CD14-positive monocyte (primary cell): Measurements from ENCODE around the gene VARS1. TPM values are rescaled to one million over a fixed set of nuclear protein-coding genes. Genes with fewer than 3 reads are reported as not detected.

Experiments
- DNase-seq, 3 donors: peaks; one replicate each; pipeline ENCODE4 v3.0.0-alpha.2; 2011 to 2022
- H2AFZ ChIP-seq: 2 replicates; pipeline ENCODE4 v1.6.0; 2012; ENCODE audit warnings: mild to moderate bottlenecking, low read depth, low read length, inconsistent platforms; ENCODE audit not compliant: insufficient read depth, poor library complexity, severe bottlenecking
- H3K27ac ChIP-seq, 2 donors: 1 replicate in 1 of 2; 2 replicates in 1 of 2; pipeline ENCODE4 v1.5.1; 2012 to 2013; ENCODE audit warnings: low read length in 2 of 2, control low read depth in 1 of 2, inconsistent platforms in 1 of 2, low read depth in 1 of 2, mild to moderate bottlenecking in 1 of 2
- H3K27me3 ChIP-seq, 2 donors: one replicate each; pipeline versions ENCODE4 v1.6.0 to v1.6.1; 2011 to 2013; ENCODE audit warnings: low read length in 2 of 2; ENCODE audit not compliant: control insufficient read depth in 2 of 2, insufficient read depth in 2 of 2
- H3K36me3 ChIP-seq, 2 donors: replicated peaks in 1 of 2; 1 replicate in 1 of 2; 2 replicates in 1 of 2; pipeline versions ENCODE4 v1.5.1 to v1.6.1; 2012 to 2013; ENCODE audit warnings: low read length in 2 of 2, control low read depth in 1 of 2, inconsistent platforms in 1 of 2, mild to moderate bottlenecking in 1 of 2; ENCODE audit not compliant: insufficient read depth in 2 of 2, control insufficient read depth in 1 of 2
- H3K4me1 ChIP-seq, 2 donors: 1 replicate in 1 of 2; 2 replicates in 1 of 2; pipeline versions ENCODE4 v1.5.1 to v1.6.1; 2012 to 2013; ENCODE audit warnings: low read length in 2 of 2, control low read depth in 1 of 2, inconsistent platforms in 1 of 2, mild to moderate bottlenecking in 1 of 2, moderate library complexity in 1 of 2; ENCODE audit not compliant: insufficient read depth in 2 of 2, control insufficient read depth in 1 of 2
- H3K4me2 ChIP-seq: replicated peaks from 2 replicates; pipeline ENCODE3; 2012; ENCODE audit warnings: low read length, moderate library complexity, mild to moderate bottlenecking; ENCODE audit not compliant: poor library complexity, severe bottlenecking; ENCODE audit errors: extremely low read depth
- H3K4me3 ChIP-seq, 3 experiments: fragments of 200-600 bp in 1 of 3; sonication (generic) in 1 of 3; replicated peaks in 1 of 3; 1 replicate in 2 of 3; 2 replicates in 1 of 3; pipeline ENCODE4 v1.5.1; 2011 to 2013; ENCODE audit warnings: low read length in 3 of 3, mild to moderate bottlenecking in 3 of 3, control low read depth in 2 of 3, low read depth in 2 of 3, inconsistent platforms in 1 of 3, moderate library complexity in 1 of 3
- H3K79me2 ChIP-seq: 2 replicates; pipeline ENCODE4 v1.6.0; 2012; ENCODE audit warnings: mild to moderate bottlenecking, control low read depth, inconsistent platforms, low read length, moderate library complexity; ENCODE audit not compliant: insufficient read depth
- H3K9ac ChIP-seq: 2 replicates; pipeline ENCODE4 v1.6.0; 2017; ENCODE audit warnings: low read length, mild to moderate bottlenecking; ENCODE audit not compliant: insufficient read depth, poor library complexity, severe bottlenecking
- H3K9me3 ChIP-seq, 2 donors: replicated peaks in 1 of 2; 1 replicate in 1 of 2; 2 replicates in 1 of 2; pipeline versions ENCODE4 v1.5.1 to v1.6.1; 2012 to 2013; ENCODE audit warnings: low read length in 2 of 2, control low read depth in 1 of 2; ENCODE audit not compliant: control insufficient read depth in 1 of 2, insufficient read depth in 1 of 2
- H4K20me1 ChIP-seq: 2 replicates; pipeline ENCODE4 v1.6.0; 2012; ENCODE audit warnings: mild to moderate bottlenecking, low read length, control low read depth, moderate library complexity; ENCODE audit not compliant: insufficient read depth
- H3K27ac Mint-ChIP-seq, 7 donors: one replicate each; pipeline ENCODE4 v1.8.0; 2020; ENCODE audit warnings: mild to moderate bottlenecking in 7 of 7, mixed read lengths in 7 of 7, moderate library complexity in 6 of 7, inconsistent platforms in 2 of 7
- H3K27me3 Mint-ChIP-seq, 3 donors: one replicate each; pipeline ENCODE4 v1.8.0; 2021 to 2022; ENCODE audit warnings: low read depth in 3 of 3, mild to moderate bottlenecking in 3 of 3, mixed read lengths in 3 of 3, moderate library complexity in 3 of 3, inconsistent platforms in 1 of 3
- H3K36me3 Mint-ChIP-seq, 2 donors: one replicate each; pipeline ENCODE4 v1.8.0; 2020; ENCODE audit warnings: mixed read lengths in 2 of 2, inconsistent platforms in 1 of 2, mild to moderate bottlenecking in 1 of 2
- H3K4me1 Mint-ChIP-seq: one replicate; pipeline ENCODE4 v1.8.0; 2020; ENCODE audit warnings: mild to moderate bottlenecking, mixed read lengths
- H3K4me3 Mint-ChIP-seq, 2 donors: one replicate each; pipeline ENCODE4 v1.8.0; 2020; ENCODE audit warnings: mild to moderate bottlenecking in 2 of 2, mixed read lengths in 2 of 2, moderate library complexity in 1 of 2
- H3K9me3 Mint-ChIP-seq, 7 donors: one replicate each; pipeline ENCODE4 v1.8.0; 2020 to 2022; ENCODE audit warnings: mixed read lengths in 7 of 7, mild to moderate bottlenecking in 6 of 7, moderate library complexity in 6 of 7, inconsistent platforms in 2 of 7
- CTCF ChIP-seq: fragments of 200-600 bp; IDR thresholded peaks from one replicate; pipeline ENCODE4 v1.8.0; 2022; ENCODE audit warnings: antibody characterized with exemption, mild to moderate bottlenecking
- WGBS: methylation state at CpG from one replicate; pipeline ENCODE4 v1.1.5; 2013; ENCODE audit warnings: missing lambda C conversion rate; ENCODE audit not compliant: insufficient coverage; 5-methylcytosine and 5-hydroxymethylcytosine counted together
- intact Hi-C, 2 donors: fragments of 100-400 bp; cut with micrococcal nuclease; formaldehyde crosslinking; loops; one replicate each; pipeline versions ENCODE4 v1.15.0 to v1.15.1; 2023
- polyA plus RNA-seq, 3 donors: library from polyadenylated mRNA; depleted of rRNA in 1 of 3; unstranded in 2 of 3; stranded (reverse) in 1 of 3; fragments of 300-500 nt in 2 of 3; fragments of >200 nt in 1 of 3; fragmentation: Illumina TruSeq in 2 of 3; gene quantifications; 1 replicate in 2 of 3; 2 replicates in 1 of 3; pipeline ENCODE4 v1.2.3, GENCODE V29; 2012 to 2021

The VARS1 gene
- polyA plus RNA-seq, 3 donors, result 22.2 to 28.9 (median 27.3) TPM

GRCh38 chr6:31769684-31770371, 25.7 kb downstream of the VARS1 start:
- no peaks in the 10 kb centered on the region for H4K20me1 ChIP-seq
- Mint-ChIP-seq H3K4me1 (peaks cover 29% of the 10 kb centered on the region), H3K4me3 (no peak overlapping the region), H3K9me3 (peaks cover 0 to 1% (median 0%) of the 10 kb centered on the region in 7 donors), H3K36me3 (peaks cover 0 to 3% of the 10 kb centered on the region in 2 donors), H3K27me3 (peaks cover 0 to 11% (median 3%) of the 10 kb centered on the region in 3 donors), H3K27ac (peak overlapping the region; percentile 91 to 96 (median 94))
- H3K4me1 ChIP-seq, result peaks cover 29 to 30% of the 10 kb centered on the region in 2 donors
- H2AFZ ChIP-seq, result no peak overlapping the region
- H3K27me3 ChIP-seq, result no peaks in the 10 kb centered on the region
- no peaks in the 10 kb centered on the region for H3K36me3 ChIP-seq
- no peaks in the 10 kb centered on the region for H3K79me2 ChIP-seq
- 86% methylated on average over 3 of the region's 12 CpGs for WGBS
- H3K9ac ChIP-seq, result no peak overlapping the region
- peak overlapping the region; percentile 82 to 88 for H3K27ac ChIP-seq
- peak overlapping the region in 1 of 3 experiments; percentile 55 for H3K4me3 ChIP-seq
- no peaks in the 10 kb centered on the region for H3K9me3 ChIP-seq
- intact Hi-C loops, result loop anchor here (2.0 to 5.0 kb wide), 5 partner anchors 25 to 93 kb away; partner anchors contain the start of gene VARS1 (in 1 of the 2)
- peak; percentile 66 to 79 (median 79) for DNase-seq
- peak overlapping the region; percentile 59 for H3K4me2 ChIP-seq
- peak; percentile 78 for TF ChIP-seq CTCF

- H3K27me3 ChIP-seq, result no peaks in the 10 kb centered on the region
- H3K9ac ChIP-seq, result peak overlapping the region; percentile 41
- Mint-ChIP-seq H3K27ac (peak overlapping the region; percentile 91 to 96 (median 94)), H3K4me3 (peak overlapping the region; percentile 27 to 71), H3K27me3 (peaks cover 0 to 11% (median 4%) of the 10 kb centered on the region in 3 donors), H3K4me1 (peaks cover 29% of the 10 kb centered on the region), H3K9me3 (peaks cover 0 to 1% (median 0%) of the 10 kb centered on the region in 7 donors), H3K36me3 (peaks cover 3 to 6% of the 10 kb centered on the region in 2 donors)
- no peaks in the 10 kb centered on the region for H3K79me2 ChIP-seq
- H2AFZ ChIP-seq, result peak overlapping the region; percentile 68
- WGBS, result 76% methylated on average over 6 of the region's 18 CpGs
- intact Hi-C loops, result loop anchor here (2.0 to 5.0 kb wide), 5 partner anchors 26 to 91 kb away; partner anchors contain the start of gene VARS1 (in 1 of the 2)
- no peak for TF ChIP-seq CTCF
- no peaks in the 10 kb centered on the region for H3K36me3 ChIP-seq
- H3K9me3 ChIP-seq, result no peaks in the 10 kb centered on the region
- H4K20me1 ChIP-seq, result no peaks in the 10 kb centered on the region
- H3K27ac ChIP-seq, result peak overlapping the region; percentile 82 to 88
- peak; percentile 73 to 91 (median 87) for DNase-seq
- peaks cover 29 to 30% of the 10 kb centered on the region in 2 donors for H3K4me1 ChIP-seq
- peak overlapping the region; percentile 59 for H3K4me2 ChIP-seq
- H3K4me3 ChIP-seq, result peak overlapping the region in 1 of 3 experiments; percentile 55
Measured at GRCh38 chr6:31768363-31769257, 26.9 kb downstream of the VARS1 start.
